Hematopoietic multipotent progenitor cell treated with erythropoietin and hydrocortisone succinate and interleukin-3 and kit ligand, for 8 days (in vitro differentiated cells): ENCODE measurements around the gene ZFX.

ENCODE experiments used
- DNase-seq: peaks from one replicate; pipeline ENCODE4 v3.0.0-alpha.2; 2015

ZFX gene

DNA sequence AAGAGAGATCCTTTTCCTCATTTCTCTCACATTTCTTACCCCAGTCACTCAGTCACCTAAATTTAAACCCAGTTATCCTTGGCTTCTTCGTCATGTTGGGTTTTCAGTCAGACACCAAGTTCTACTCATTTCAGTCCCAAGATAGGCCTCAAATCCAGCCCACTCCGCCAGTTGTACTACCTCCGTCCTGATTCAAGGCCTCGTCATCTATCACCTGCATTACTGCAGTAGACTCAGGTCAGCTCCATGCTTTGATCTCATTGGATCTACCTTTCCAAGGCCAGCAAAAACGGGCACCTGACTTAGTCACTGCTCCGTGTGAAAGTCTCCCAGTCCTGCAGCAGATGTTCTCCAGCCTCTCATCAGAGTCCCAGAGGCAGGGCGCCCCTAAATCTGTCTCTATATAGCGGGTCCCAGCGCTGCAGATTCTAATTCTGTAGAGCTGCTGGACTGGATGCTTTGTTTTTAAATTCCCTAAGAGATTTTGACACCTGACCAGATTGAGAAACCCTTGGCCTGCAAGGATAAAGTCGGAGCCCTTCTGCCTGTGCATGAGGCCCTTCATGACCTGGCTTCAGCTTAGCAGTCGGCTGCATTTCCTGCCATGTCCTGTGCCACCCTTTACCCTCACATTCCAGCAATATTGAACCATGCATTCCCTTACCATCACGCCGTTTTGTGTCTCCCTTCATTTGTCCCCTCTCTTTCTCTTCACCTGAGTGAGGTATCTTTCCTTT lies 53.7 kb downstream of the ZFX start:
- no peak for DNase-seq

DNA sequence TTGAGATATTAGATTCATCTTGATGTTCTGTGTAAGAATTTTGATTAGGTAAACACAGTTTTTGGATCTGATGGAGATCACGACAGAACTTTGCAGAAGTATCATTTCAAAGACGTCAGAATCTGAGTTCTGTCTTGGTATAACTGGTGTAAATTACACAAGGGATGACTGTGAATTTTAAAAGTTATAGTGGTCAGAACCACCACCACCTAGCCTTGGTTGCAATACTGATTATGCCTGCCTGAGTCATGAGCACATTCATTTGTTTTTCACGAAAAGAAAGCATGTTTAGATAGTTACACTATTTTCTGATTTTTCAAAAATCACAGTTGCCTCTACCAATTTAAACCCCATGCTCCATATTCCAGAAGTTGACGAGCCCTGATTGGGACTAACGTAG lies 54.8 kb downstream of the ZFX start:
- DNase-seq = no peak

DNA sequence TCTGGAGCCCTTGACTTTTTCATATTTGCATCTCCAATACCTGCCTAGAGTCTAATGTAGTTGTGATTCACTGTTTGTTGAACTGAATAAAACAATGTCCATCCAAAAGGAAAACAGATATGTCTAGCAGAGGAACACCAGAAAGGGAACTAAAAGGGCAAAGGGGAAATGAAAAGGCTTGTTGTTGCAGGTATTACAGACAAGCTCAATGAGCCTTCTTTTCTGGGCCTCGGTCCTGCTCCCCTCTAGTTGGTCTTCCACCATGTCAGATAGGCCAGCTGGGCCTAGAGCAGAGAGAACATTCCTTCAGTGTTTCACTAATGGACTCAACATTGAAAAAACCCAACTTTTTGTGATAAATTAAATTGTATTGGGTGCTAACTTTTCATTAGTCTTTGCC lies 55.4 kb downstream of the ZFX start:
- DNase-seq = no peak

DNA sequence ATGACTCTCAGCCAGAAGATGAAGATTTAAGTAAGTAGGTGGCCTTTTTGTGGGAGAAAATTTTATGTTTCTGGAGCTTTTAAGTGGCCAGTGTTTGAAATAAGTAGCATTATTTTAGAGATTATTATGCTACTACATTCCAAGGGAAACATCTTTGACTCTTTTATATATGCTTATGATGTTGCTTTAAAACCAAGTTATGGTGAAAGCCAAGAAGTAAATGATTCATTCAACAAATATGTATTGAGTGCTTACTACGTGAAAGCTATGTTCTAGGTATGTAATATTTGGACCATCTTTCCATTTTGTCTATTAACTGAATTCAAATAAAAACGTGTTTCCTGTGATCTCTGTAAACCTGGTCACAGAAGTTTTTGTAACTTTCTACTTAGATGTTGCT lies 58.3 kb downstream of the ZFX start:
- no peak for DNase-seq

DNA sequence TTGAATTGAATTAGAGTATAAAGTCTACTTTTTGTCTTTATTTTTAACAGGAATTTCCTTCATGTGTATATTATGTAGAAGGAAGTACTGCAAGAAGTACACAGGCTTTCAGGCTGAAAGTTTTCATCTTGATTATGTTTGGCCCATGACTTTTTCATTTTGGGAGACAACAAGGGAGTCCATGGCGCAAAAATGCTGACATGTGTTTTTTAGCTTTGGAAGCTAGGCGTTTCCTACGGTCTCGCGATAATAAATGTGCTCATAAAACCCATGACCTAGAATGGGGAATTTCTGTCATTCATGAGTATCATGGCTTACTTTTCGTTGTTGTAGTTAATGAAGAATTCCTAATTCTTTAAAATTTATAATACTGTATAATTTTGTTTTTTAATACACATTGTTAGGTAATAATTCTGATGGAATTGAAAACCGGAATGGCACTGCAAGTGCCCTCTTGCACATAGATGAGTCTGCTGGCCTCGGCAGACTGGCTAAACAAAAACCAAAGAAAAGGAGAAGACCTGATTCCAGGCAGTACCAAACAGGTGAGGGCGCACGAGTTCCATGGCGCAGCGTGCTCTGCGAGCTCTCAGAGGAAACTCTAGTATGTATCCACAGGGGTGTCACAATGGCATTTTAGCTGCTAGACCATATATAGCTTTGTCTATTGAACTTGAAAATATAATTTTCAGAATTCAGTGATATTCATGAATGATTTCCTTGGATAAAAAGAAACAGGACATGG lies 59.1 kb downstream of the ZFX start:
- DNase-seq = no peak

DNA sequence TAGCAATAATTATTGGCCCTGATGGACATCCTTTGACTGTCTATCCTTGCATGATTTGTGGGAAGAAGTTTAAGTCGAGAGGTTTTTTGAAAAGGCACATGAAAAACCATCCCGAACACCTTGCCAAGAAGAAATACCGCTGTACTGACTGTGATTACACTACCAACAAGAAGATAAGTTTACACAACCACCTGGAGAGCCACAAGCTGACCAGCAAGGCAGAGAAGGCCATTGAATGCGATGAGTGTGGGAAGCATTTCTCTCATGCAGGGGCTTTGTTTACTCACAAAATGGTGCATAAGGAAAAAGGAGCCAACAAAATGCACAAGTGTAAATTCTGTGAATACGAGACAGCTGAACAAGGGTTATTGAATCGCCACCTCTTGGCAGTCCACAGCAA lies 60.7 kb downstream of the ZFX start:
- no peak for DNase-seq

DNA sequence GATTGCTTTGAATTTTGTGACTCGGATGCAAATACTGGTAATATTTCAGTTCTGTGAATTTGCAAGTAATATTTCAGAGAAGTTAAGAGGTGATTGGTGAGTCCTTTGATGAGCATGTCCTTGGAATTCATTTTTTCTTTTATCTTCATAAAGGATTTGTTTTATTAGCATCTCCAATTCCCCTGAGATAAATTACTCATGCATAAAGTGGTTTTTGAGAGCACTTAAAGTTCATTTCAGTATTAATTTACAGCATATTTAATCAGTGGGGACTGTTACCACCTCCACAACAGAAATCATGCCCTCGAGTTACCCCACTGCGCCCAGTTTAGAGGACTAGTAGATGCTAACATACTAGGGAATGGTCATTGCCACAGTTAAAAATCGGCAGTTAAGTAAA lies 65.0 kb downstream of the ZFX start:
- no peak for DNase-seq

DNA sequence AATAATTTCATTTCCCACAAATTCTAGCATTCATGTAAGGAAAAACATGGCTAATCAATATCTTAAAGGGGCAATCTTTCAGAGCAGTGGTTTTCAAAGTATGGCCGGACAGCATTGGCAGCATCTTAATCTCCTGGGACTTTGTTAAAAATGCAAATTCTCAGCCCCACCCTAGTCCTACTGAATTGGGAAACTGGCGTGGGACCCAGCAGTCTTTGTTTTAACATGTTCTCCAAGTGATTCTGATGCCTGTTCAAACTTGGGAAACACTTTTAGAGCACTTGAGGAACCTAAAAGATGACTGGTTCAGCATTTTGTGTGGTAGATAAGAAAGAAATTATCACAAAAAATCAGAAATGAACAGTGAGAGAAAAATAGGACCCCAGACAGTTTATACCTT lies 65.7 kb downstream of the ZFX start:
- no peak for DNase-seq

DNA sequence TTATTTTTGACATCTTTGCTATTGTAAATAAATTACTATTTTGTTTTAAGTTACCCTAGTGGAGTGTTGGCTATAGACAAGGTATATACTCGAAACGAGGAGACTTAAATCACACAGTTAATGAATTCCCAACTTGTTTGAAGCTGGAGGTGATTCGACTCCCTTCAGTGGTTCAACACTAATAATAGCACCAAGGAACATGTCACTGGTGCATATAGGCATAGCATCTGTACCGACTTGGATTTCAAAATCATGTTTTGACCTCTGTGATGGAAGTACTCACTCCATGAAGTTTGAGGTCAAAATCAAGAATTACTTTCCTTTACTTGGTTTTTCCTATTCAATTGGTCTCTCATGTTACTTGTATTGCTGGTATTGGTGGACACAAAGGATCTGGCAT lies 66.5 kb downstream of the ZFX start:
- no peak for DNase-seq

DNA sequence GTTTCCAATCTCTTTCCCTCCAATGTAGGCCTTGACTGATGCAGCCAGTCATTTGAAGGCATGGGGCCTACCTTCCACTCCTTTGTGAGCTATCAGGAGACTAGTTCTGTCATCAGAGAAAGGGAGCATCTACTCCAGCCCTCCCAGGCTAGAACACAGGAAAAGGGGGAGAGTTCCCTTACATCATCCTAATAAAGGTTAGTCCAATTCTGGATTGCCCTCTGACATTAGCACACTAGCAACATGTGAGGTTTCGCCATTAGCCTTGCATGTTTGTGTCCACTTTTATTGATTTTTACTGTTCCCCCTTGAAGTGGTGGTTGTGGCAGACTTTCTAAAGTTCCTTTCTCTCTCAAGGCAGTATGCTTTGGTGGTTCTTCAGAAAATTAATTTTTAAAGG lies 67.3 kb downstream of the ZFX start:
- no peak for DNase-seq

DNA sequence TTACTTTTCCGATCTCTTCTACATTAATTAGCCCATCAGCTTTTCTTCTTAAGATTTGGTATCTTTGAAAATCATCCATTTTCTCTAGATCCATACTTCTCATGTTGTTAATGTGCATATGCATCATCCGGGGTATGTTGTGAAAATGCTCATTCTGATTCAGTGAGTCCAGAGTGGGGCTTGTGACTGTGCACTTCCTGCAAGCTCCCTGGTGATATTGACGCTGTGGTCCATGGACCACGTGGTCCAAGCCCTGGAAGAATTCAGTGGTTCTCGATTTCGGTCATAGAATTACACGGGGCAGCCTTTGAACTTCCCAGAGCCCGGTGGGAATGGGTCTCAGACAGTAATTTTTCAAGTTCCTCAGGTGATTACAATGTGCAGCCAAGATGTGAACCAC lies 69.8 kb downstream of the ZFX start:
- DNase-seq = no peak

DNA sequence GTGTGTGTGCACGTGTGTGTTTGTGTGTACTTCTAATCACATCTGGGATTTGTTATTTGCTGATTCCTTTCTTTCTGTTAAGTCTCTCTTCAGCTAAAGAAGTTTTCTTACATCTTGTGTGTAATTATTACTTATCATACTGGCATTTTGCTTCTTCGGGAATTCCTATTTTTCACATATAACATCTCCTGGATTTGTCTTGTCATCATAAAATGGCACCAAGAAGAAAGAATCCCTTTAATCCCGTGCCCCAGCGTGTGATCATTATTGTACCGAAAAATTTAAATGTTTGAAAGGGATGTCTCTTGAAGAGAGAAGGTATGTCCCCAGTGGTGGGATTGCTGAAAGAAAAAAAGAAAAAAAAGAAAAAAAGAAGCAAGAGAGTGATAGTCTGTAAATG lies 72.3 kb downstream of the ZFX start:
- no peak for DNase-seq

DNA sequence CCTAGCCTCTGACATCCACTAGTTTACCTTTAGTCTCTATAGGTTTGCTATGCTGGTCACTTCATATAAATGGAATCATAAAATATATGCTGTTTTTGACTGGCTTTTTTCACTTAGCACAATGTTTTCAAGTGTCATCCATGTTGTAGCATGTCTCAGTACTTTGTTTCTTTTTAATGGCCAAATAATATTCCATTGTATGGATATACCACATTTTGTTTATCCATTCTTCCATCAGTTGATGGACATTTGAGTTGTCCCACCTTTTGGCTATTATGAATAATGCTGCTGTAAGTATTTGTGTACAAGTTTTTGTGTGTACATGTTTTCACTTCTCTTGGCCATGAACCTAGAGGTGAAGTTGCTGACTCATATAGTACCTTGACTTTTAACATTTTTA lies 75.7 kb downstream of the ZFX start:
- DNase-seq = no peak

DNA sequence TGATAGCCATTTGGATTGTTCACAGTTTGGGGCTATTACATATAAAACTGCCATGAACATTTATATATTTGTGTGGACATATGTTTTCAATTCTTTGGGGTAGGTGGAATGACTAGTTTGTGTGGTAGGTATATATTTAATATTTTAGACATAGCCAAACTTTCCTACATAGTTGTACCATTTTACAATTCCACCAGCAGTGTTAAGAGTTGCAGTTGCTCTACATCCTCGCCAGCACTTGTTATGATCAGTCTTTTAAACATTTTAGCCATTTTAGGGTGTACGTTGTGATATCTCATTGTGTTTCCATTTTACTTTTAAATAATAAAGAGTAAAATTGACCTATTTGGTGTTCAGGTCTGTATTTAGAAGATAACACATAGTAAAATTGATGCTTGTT lies 76.6 kb downstream of the ZFX start:
- no peak for DNase-seq

DNA sequence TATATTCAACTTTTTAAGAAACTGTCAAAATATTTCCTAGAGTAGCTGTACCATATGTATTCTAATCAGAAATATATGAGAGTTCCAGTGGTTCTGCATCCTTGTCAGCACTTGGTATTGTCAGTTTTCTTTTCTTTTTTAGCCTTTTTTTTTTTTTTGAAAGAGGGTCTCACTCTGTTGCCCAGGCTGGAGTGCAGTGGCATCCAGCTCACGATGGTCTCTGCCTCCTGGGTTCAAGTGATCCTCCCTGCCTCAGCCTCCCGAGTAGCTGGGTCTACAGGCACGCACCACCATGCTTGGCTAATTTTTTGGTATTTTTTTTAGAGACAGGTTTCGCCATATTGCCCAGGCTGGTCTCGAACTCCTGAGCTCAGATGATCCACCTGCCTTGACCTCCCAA lies 79.1 kb downstream of the ZFX start:
- no peak for DNase-seq

DNA sequence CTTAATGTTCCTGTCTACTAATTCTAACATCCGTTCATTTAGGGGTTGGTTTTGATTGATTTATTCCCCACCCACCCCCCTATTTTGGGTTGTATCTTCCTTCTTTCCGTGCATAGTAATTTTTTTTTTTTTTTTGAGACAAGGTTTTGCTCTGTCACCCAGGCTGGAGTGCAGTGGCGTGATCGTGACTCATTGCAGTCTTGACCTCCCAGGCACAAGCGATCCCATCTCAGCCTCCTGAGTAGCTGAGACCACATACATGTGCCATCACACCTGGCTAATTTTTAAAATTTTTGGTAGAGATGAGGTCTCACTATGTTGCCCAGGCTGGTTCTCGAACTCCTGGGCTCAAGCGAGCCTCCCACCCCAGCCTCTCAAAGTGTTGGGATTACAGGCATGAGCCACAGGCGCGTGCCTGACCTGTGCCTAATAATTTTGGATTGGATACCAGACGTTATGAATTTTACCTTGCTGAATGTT lies 79.9 kb downstream of the ZFX start:
- DNase-seq = no peak

DNA sequence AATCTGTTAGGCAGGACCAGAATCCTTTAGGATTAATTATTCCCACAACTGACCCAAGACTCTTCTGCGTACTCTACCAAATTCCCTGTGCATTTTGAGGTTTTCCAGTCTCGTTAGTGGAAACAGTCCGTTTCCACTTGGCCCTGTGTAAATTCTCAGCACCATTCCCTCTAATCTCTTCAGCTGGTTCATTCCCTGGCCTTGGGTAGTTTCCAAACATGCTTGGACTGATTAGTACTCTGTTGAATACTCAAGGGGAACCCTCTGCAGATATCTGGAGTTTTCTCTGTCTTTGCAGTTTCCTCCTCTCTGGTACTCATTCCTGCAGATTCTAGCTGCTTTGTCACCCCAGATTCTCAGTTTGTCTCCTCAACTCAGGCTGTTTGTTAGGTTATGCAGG lies 80.4 kb downstream of the ZFX start:
- no peak for DNase-seq

DNA sequence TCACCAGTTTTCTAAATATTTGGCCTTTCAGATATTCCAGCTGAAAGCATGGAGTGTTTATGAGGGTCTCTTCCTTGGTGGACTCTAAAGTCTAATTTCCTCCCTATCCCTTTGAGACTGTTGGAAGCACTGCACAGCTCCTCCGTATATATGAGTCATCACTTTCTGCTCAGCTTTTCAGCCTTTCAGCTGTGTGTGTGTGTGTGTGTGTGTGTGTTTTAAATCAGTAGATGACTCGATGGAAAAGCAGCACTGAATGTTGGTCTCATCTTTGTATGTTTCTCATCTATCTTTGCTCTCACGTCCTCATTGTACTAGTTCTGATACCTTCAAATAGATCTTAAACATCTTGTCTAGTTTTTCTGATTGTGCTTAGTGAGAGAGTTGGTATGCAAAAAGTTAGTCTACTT lies 81.6 kb downstream of the ZFX start:
- DNase-seq = no peak

DNA sequence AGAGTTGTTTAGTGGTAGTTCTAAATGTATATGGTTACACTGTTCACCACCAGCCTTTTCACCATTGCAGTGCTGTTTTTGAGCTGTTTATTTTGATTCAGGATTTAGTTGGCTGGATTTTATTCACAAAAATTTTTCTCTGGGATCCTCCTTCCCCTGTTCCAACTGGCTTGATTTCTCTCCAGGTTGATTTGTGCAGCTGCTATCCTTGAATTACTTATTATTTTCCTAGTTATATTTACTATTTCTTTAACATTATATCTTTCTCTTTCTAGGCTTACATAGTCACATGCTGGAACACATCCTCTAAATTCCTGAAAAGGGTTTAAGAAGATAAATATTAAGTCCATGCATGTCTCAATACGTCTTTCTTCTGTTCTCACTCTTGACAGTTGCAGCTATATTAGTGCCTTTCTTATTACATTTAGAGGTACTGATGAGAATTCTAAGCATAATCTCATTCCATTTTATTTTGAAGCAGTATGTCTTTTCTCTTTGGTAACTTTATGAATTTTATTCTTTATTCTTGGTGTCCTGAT lies 82.2 kb downstream of the ZFX start:
- no peak for DNase-seq

DNA sequence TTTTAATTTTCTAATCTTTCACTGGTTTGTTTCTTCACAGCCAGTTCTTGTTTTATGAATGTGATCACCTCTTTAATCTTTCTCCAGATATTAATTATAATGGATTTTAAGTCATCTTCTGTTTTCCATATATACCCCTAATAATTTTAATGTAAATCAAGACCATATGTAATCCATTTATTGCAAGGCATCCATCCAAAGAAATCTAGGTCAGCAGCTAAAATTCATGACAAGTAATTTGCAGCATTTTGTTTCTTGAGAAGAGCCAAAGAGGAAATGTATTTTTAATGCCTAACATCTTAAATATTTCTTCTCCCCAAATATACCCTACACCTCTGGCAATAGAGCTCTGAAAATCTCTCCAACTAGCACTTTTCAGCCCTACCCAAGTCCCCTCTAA lies 83.3 kb downstream of the ZFX start:
- no peak for DNase-seq

DNA sequence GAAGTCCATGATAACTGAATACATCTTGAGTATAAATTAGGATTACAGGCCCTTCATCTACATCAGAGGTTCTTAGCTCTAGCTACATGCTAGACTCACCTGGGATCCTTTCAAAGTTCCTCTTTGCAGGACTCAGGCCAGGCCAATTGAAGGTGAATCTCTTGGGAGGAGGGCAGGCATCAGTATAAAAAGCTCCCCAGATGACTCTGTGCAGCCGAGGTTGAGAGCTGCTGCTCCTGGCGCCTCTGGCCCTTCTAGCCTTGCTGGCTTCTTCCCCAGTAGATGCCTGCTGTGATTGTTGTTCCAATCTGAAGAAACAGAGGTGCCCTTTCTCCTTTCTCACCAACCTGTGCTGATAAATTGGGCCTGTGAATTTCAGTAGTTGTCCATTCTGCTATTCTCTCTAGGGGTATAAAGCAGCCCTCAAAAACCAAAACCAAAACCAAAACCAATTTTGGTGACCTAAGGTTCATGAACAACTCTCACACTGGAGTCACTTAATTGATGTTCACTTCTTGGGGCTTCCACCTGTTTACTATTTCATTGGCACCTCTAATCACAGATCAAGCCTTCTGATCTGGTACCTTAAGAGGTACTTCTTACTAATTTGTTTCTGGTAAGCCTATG lies 85.7 kb downstream of the ZFX start:
- no peak for DNase-seq

DNA sequence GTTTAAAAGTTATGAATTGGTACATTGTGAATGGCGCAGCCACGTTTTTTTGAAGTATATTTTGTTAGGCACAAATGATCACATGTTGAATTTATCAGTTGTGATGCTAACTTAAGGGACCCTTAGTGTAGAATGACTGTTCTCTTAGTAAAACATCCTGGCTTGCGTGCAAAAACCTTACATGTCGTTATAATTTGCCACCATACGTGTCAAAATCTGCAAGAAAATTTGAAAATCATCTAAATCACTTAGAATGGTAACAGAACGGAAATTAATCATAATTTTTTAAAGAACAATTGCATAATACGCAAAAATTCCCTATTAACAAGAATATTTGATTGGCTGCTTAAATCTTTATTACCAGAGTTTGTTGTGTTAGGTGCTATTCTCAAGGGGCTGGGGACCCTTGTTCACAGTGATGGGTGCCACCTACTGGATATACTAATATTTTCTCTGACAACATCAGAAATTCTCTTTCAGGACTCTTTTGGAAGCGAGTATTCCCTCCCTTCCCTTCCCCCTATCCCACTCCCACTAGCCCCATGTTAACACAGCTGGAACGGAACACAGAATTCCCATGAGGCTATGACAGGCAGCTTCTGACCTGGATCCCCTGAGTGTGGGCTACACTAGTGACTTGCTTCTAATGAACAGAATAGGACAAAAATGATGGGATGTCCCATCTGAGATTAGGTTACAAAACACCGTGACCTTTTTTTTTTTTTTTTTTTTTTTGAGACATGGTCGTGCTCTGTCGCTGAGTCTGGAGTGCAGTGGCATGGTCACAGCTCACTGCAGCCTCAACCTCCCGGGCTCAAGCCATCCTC lies 92.5 kb downstream of the ZFX start:
- DNase-seq = peak; percentile 45

DNA sequence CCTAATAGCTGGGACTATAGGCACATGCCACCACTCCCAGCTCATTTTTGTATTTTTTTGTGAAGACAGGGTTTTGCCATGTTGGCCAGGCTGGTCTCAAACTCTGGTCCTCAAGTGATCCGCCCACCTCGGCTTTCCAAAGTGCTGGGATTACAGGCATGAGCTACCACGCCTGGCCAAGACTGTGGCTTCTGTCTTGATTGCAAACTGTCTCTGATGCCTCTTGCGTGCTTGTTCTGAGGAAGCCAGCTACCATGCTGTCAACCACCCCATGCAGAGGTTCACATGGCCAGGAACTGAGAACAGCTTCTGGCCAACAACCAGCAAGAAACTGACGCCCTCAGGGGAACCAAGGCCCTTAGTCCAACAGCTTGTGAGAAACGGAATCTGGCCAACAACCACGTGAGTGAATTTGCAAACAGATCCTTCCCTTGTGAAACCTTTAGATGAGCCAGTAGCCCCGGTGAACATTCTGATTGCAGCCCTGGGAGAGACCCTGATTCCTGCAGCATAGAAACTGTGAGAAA lies 93.2 kb downstream of the ZFX start:
- no peak for DNase-seq
